ENCODE data around the gene RBBP7.
A peak's percentile ranks its signal among the peaks of the same experiment; 100 is the strongest.

RBBP7 gene

DNA sequence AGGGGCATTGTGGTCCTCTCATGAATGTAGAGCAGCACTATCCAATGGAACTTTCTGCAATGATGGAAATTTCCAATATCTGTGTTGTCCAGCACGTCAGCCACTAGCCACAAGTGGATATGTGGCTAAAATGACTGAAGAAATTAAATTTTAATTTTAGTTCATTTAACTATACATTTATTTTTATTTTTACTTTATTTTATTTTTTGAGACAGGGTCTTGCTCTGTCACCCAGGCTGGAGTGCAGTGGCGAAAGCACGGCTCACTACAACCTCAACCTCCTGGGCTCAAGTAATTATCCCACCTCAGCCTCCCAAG is 13.3 kb upstream of the RBBP7 start:
- Histone ChIP-seq H3K4me3 (no peak overlapping the region), H3K9me3 (no peaks in the 10 kb centered on the region), H3K4me1 (peaks cover 0 to 3% (median 0%) of the 10 kb centered on the region in 4 donors), H3K27ac (no peak overlapping the region), H3K27me3 (no peaks in the 10 kb centered on the region), H3K36me3 (no peaks in the 10 kb centered on the region)
- intact Hi-C loops (cut with DNase I; ENCODE audit: low total_unique reads), result no loop called here
- no peak for DNase-seq
- TF ChIP-seq, protein P1, sequence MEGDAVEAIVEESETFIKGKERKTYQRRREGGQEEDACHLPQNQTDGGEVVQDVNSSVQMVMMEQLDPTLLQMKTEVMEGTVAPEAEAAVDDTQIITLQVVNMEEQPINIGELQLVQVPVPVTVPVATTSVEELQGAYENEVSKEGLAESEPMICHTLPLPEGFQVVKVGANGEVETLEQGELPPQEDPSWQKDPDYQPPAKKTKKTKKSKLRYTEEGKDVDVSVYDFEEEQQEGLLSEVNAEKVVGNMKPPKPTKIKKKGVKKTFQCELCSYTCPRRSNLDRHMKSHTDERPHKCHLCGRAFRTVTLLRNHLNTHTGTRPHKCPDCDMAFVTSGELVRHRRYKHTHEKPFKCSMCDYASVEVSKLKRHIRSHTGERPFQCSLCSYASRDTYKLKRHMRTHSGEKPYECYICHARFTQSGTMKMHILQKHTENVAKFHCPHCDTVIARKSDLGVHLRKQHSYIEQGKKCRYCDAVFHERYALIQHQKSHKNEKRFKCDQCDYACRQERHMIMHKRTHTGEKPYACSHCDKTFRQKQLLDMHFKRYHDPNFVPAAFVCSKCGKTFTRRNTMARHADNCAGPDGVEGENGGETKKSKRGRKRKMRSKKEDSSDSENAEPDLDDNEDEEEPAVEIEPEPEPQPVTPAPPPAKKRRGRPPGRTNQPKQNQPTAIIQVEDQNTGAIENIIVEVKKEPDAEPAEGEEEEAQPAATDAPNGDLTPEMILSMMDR (IDR thresholded peaks at IDR 0.05), result peak in 1 of 2 experiments; percentile 1

DNA sequence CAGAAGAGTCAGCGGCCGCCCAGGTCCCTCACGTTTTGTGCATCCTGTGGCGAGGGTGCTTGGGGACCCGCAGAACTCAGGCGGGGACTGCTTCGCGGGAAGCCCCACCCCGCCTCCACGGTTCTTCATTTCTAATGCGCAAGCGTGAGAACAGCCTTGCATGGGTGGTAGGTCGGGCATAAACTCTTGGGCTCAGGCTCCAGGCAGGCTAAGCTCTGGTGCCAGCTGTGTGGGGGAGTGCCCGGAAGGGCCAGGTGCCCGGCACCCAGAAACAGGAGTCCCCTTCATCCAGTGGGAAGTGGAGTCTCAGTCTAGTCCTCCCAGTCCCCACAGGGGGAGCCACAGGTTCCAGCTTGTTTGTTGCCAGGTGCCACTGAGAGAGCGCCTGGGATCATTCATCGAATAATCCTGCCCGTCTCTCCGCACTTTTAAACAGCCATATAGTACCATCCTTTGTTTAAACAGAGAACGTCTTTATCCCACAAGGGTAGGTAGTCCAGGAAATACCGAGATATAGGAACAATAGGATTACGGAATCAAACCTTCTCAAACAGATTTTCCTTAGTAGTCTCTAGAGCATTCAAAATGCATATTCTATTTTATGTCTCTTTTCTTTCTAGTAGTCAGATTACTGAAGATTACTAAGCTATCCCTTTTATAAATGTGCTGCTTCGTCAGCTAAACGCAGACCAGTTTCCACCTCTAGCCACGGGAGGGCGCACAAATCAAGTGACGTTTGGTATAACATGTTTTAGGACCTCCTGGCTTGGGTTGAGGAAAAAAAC is 12.7 kb upstream of the RBBP7 start:
- H3K9me3 ChIP-seq, result no peaks in the 10 kb centered on the region
- no peaks in the 10 kb centered on the region for H3K36me3 ChIP-seq
- peak overlapping the region; percentile 47 to 53 for H3K4me3 ChIP-seq
- peak; percentile 49 to 75 for DNase-seq
- TF ChIP-seq, protein P1 (IDR thresholded peaks at IDR 0.05), result peak; percentile 45 to 49
- intact Hi-C loops (cut with DNase I; ENCODE audit: low total_unique reads), result no loop called here
- no peaks in the 10 kb centered on the region for H3K27me3 ChIP-seq
- H3K4me1 ChIP-seq, result peaks cover 0 to 3% (median 0%) of the 10 kb centered on the region in 4 donors
- H3K27ac ChIP-seq, result peak overlapping the region; percentile 47 to 67

DNA sequence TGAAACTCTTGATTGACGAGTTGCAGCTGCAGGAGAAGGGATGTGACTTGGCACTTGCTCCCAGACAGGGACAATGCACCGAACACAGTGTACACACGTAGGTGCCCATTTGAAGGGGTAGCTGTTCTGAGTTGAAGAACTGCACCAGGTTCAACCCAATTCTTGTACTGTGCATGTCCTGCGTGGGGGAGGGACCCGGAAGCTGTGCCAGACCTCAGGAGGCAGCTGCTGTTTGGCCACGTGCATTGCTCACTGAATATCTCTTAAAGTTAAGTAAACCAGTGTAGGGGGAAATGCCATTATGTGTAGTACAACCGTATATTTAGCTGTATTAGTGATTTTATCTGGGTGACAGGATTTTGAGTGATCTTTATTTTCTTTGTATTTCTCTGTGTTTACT is 12.0 kb upstream of the RBBP7 start:
- no peaks in the 10 kb centered on the region for H3K27me3 ChIP-seq
- peaks cover 0 to 3% (median 0%) of the 10 kb centered on the region in 4 donors for H3K4me1 ChIP-seq
- H3K27ac ChIP-seq, result no peak overlapping the region
- no peaks in the 10 kb centered on the region for H3K9me3 ChIP-seq
- H3K4me3 ChIP-seq, result peak overlapping the region; percentile 47 to 53
- TF ChIP-seq, protein P1 (IDR thresholded peaks at IDR 0.05), result no peak
- DNase-seq, result peak; percentile 21 to 63
- no peaks in the 10 kb centered on the region for H3K36me3 ChIP-seq
- intact Hi-C loops (cut with DNase I; ENCODE audit: low total_unique reads), result no loop called here

DNA sequence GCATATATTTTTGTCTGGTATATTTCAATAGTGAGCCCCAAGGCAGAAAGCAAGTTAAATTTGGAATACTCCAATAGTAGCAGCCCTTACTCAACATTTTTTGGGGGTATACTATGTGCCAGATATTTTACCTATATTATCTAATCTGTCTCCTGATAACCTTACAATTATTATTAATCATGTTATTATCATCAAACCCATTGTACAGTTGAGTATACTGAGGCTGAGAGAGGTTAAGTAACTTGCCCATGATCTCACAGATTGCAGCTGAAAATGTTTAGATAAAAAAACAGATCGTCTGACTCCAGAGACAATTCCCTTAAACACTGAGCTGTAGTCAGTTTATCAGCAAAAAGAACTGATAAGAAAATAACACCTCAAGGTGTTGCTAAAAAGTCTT is 6.5 kb upstream of the RBBP7 start:
- intact Hi-C loops (cut with DNase I; ENCODE audit: low total_unique reads), result loop anchor here (10.0 kb wide), 2 partner anchors 52 to 162 kb away; partner anchors contain the start of genes CTPS2 and SYAP1
- Histone ChIP-seq H3K36me3 (no peaks in the 10 kb centered on the region), H3K4me3 (no peak overlapping the region), H3K27me3 (no peaks in the 10 kb centered on the region), H3K4me1 (peaks cover 0 to 2% (median 0%) of the 10 kb centered on the region in 4 donors), H3K27ac (no peak overlapping the region), H3K9me3 (no peaks in the 10 kb centered on the region)
- DNase-seq, result no peak
- TF ChIP-seq, protein P1 (IDR thresholded peaks at IDR 0.05), result no peak

DNA sequence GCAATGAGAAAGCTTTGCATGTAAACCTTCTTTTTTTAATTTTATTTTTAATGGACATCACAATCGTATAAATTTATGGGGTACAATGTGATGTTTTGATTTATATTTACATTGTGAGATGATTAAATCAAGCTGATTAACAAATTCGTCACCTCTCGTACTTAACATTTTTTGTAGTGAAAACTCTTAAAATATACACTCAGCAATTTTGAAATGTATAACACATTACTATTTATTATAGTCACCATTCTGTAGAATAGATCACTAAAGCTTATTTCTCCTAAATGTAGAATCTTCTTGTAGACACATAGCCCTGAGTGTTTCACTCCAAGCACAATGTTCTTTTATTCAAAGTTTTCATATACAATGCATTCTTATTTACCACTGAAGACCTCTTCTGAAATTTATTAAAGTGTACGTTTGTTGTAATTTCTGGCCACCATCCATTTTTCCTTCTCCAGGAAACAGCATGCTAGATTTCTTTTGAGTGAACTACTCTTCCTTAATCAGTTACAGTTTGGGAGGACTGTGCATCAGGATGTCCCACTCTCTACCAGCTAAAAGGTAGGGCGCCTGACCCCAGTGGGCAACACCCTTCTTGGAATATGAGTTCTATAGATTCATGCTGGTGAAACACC is 4.4 kb upstream of the RBBP7 start:
- no peak for DNase-seq
- Histone ChIP-seq H3K36me3 (no peaks in the 10 kb centered on the region), H3K27ac (no peak overlapping the region), H3K4me3 (no peak overlapping the region), H3K4me1 (peaks cover 0 to 11% (median 7%) of the 10 kb centered on the region in 4 donors), H3K27me3 (no peaks in the 10 kb centered on the region), H3K9me3 (no peaks in the 10 kb centered on the region)
- TF ChIP-seq, protein P1 (IDR thresholded peaks at IDR 0.05), result no peak
- intact Hi-C loops (cut with DNase I; ENCODE audit: low total_unique reads), result loop anchor here (10.0 kb wide), 2 partner anchors 50 to 160 kb away; partner anchors contain the start of genes CTPS2 and SYAP1

Data from tibial artery (tissue), 4 donors.